ENCODE results near the gene SRRM2.

DNA sequence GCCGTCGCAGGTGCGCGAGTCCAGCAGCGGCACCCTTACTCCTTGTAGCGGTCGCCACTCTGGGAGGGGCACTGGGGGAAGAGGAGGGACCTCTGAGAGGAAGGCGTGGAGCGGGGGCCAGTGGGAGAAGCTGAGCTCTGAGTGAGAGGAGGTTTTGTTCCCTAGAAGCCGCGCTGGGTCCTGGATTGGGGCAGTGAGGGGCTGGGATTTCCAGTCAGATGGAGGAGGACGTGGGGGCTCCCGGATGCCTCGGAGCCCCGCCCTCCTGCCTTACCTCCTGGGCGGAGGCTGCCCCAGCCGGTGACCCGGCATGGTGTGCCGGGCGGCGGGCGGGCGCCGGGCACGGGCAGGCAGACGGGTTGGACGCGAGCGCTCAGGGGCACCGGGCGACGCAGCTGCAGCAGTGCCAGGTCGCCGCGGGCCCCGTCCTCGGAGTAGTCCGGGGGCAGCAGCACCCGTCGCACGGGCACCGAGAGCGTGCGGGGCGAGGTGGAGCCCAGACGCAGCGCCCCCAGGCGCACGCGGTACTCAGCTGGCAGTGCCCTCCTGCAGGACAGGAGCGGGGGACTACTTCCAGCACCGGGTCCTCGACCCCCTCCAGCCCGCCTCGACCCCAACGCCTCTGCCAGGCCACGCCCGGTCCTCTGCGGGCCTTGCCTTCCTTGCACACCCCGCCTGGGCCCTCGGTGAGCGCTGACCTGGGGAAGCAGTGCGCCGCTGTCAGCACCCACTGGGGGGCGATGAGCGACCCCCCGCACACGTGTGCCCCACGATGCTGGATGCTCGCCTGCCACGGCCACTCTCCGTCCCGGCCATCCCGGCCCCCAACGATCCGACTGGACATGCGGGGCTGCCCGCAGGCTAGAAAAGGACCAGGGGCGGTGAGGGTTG lies 32.9 kb downstream of the SRRM2 start:
- TF ChIP-seq CTCF (IDR thresholded peaks at IDR 0.05) (no peak), POLR2A (IDR thresholded peaks at IDR 0.05) (no peak)
